NCI-H1105 treated with DMSO at 0.1 percent for 48 hours (cell line): ENCODE results near the gene CACNA1D.

Source experiments
- DNase-seq: peaks from one replicate; lab custom pipeline; 2025; lab: John Stamatoyannopoulos, UW

CACNA1D gene

GRCh38 chr3:53579636-53580035, 85.2 kb downstream of the CACNA1D start:
- no peak for DNase-seq

GRCh38 chr3:53581671-53582070, 87.3 kb downstream of the CACNA1D start:
- no peak for DNase-seq

DNA sequence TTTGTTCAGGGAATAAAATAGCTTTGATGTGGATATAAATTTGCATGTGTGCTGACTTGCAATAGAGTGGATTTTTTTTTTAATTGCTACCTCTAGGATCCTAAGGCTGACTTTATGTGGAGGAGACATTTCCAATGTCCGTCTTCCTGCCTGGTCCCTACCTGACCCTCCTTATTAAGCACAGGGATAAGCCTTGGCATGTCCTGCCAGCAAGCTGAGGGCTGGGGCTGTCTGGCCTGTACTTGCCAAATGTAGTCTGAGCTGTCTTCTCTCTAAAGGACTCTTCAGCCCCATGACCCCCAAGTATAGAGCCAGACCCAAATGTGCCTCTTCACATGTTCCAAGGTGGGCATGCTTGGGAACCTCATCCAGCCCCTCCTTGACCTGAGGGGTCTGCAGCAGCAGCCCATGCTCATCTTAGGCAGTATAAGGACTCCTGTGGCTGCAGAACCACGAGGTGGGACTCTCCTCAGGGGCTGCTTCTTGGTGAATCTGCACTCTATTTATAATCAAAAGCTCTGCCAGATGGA, 88.8 kb downstream of the CACNA1D start:
- DNase-seq, result no peak

DNA sequence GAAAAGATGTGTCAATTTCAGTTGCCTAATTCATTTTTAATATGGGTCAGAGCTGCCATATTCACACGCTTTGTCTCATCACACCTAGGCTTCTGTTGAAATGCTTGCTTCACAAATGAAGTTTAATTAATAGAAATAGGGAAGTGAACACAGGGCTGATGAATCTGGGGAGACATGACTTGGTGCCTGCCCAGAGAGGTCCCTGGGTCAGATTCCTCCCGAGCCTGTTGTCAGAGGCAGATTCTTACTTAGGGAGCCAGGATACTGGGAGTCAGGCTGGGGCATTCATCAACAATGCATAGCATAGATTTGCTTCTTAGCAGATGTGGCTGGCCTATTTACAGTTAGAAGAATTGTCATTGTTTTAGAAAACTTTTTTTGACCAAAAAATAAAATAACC, 90.6 kb downstream of the CACNA1D start:
- no peak for DNase-seq

- DNase-seq, result no peak
Observed at GRCh38 chr3:53585627-53586026, 91.2 kb downstream of the CACNA1D start.

DNA sequence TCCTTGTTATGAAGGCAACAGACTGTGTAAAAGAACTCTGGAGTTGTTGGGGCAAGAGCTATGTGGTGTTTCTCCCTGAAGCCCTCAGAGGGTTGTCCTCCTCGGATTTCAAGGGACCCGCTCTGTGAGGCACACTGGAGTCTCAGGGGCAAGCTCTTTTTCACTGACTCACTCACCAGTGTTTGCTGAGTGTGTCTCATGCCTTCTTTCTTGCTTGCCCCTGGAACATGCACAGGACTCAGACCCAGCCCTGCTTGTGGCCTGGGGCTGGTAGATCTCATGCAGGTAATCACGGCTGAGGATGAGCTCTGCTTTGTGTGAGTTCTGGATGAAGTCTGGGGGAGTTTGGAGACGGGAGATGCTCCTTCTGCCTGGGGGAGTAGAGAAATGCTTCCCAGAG, 93.7 kb downstream of the CACNA1D start:
- DNase-seq, result no peak

DNA sequence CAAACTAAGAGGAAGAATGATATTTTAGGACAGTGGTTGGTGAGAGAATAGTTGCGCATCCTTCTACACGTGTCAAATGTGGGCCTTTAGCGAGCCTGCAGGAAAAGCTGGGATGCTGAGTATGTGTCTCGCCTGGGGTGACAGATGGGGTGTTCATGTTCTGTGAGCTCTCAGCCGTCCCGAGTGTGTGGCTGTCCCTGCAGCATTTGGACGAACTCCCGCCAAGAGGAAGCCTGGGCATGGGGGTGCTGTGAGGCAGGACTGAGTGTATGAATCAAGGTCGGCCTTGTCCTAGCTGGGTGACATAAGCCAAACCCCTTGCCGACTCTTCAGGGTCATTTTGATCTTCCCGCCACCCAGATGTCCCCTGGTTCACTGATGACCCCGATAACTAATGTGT, 94.8 kb downstream of the CACNA1D start:
- DNase-seq, result no peak

GRCh38 chr3:53589806-53590205, 95.4 kb downstream of the CACNA1D start:
- DNase-seq, result no peak

DNA sequence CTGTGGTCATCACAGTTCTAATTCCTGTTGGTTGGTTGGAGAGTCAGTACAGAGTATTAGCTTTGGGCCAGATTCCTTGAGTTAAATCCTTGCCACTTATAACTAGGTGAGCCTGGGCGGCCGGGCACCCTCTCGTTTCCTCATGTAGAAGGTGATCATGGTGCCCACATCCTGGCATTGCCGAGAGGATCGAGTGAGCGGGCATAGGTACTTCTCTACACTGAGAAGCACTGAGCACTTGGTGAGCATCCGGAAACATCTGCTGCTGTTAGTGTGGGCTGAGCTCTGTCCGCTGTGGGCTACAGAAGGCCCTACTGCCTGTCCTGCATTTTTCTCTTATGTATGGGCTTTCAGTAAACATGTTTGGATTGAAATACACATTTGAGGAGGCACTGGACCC, 96.2 kb downstream of the CACNA1D start:
- DNase-seq, result no peak

DNA sequence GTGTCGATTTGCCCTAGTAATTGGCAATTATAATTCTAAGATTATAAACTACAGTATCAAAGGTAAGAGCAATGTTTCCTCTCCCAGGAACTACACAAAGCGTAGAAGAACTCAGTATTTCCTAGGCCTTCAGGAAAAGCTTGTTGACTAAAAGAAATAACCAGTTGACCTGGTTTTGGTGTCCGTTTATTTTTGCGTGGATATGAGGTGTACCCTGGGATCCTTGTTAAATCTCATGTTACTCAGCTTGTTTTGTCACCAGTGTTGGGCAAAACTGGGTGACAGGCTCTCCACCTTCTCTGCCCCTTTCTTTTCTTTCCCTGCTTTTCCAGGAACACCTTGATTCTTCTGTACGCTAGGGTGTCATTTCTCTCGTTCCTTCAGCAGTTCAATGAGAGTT, 97.2 kb downstream of the CACNA1D start:
- no peak for DNase-seq

DNA sequence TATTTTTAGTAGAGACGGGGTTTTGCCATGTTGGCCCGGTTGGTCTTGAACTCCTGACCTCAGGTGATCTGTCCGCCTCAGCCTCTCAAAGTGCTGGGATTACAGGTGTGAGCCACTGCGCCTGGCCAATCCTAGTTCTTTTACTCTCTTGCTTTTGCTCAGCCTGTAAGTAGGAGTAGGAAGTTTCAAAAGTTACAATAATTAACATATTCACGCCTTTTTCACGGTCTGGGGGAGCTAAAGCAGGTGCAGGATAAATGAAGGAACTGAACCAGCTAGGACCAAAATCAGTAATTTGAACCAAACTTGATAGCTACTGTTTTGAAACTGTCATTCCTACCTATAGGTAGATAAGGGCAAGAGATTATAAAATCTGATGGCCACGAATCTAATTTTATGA, 98.5 kb downstream of the CACNA1D start:
- DNase-seq, result no peak

DNA sequence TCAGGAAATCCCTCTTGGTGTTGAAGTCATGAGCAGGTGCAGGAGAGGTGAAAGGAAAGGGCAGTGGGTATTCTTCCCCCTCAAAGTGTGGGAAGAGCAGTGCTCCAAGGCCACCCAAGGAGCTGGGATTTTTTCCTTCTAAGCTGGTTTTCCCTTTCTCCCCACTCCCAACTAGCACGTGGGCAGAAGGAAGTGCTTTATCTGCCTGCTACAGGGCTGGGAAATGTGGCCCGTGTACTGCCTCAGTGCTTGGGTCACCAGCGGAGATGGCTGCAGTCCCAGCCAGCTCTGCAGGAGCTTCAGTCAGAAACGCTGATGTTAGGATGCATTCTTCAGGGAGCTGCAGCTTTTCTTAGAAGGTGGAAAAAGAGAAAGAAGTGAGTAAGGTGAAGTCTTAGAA, 99.2 kb downstream of the CACNA1D start:
- no peak for DNase-seq

GRCh38 chr3:53594276-53594675, 99.9 kb downstream of the CACNA1D start:
- DNase-seq, result no peak

- no peak for DNase-seq
Observed at GRCh38 chr3:53595660-53596059, 101.2 kb downstream of the CACNA1D start.

- no peak for DNase-seq
Observed at GRCh38 chr3:53597136-53597915, 102.9 kb downstream of the CACNA1D start.

GRCh38 chr3:53599771-53600170, 105.4 kb downstream of the CACNA1D start:
- DNase-seq, result no peak

DNA sequence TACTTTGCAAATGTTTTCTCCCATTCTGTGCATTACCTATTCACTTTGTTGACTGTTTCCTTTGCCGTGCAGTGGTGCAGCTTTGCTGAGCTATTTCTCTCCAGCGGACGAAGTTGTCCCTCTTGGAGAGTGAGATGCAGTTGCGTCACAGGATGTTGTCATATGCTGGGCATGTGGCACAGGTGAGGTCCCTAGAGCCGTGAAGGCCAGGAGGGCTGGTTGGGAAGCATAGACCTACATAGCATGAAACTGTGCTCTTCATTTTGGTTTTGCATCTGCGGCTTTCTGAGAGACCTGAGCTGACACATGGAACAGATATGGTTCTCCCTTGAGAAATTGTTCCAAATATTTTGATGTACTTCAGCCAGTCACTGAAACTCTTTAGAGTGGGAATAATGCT, 108.5 kb downstream of the CACNA1D start:
- no peak for DNase-seq

DNA sequence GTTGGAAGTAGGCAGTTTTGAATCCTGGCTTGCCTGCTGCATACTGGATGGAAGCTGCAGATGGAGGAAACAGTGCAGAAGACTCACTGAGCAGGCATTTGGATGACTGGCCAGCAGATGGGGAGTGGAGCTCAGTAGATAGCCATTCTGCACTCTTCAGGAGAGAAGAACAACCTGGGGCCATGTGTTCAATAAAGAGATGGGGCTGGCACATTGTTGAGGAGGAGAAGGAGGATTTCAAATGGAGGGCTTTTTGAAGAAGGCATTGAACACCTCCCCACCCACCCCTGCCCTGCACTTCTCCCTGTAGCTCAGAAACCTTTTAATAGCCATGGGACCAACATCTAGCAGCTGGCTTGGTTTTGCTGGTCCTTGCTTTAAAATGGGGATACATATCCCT, 109.8 kb downstream of the CACNA1D start:
- no peak for DNase-seq

- no peak for DNase-seq
Observed at GRCh38 chr3:53606793-53607192, 112.4 kb downstream of the CACNA1D start.

GRCh38 chr3:53612508-53612907, 118.1 kb downstream of the CACNA1D start:
- no peak for DNase-seq

- DNase-seq, result no peak
Observed at GRCh38 chr3:53613125-53613524, 118.7 kb downstream of the CACNA1D start.

GRCh38 chr3:53614307-53614706, 119.9 kb downstream of the CACNA1D start:
- no peak for DNase-seq

DNA sequence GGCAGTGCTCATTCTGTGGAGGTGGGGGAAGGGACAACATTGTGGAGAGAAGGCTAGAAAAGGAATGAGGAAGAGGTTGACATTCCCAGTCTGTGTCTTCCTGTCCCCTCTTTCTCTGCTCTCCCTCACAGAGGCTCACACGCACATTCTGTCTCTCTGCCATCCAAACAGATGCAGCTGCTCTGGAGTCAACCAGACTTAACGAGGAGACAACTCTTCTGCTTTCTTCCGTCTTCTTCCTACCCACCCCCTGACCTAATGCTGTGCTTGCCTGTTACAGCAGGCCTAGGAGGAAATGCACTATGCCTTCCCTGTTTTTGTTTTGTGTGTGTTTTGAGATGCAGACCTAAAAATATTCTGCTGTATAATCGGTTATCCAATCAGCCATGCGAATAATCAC, 121.9 kb downstream of the CACNA1D start:
- DNase-seq, result no peak
